Liver (tissue), 9 donors: ENCODE results near the gene KCP. TPM values are rescaled to one million over a fixed set of nuclear protein-coding genes. Genes with fewer than 3 reads are reported as not detected.

Experiments
- DNase-seq: peaks from one replicate; pipeline ENCODE4 v3.0.0-alpha.2; 2017; ENCODE audit warnings: low spot score
- H3K27ac ChIP-seq, 2 donors: one replicate each; pipeline ENCODE4 v1.7.0; 2013; ENCODE audit warnings: inconsistent platforms in 2 of 2, low read length in 2 of 2, control low read depth in 1 of 2, low read depth in 1 of 2, mild to moderate bottlenecking in 1 of 2
- H3K27me3 ChIP-seq, 4 donors: one replicate each; pipeline versions ENCODE4 v1.6.1 to v1.7.0; 2013; ENCODE audit warnings: low read length in 3 of 4, inconsistent platforms in 1 of 4, mild to moderate bottlenecking in 1 of 4, moderate library complexity in 1 of 4; ENCODE audit not compliant: control insufficient read depth in 4 of 4, insufficient read depth in 4 of 4
- H3K36me3 ChIP-seq, 4 donors: one replicate each; pipeline versions ENCODE4 v1.6.1 to v1.7.0; 2013; ENCODE audit warnings: low read length in 3 of 4, mild to moderate bottlenecking in 3 of 4, low read depth in 1 of 4, moderate library complexity in 1 of 4; ENCODE audit not compliant: control insufficient read depth in 4 of 4, insufficient read depth in 3 of 4
- H3K4me1 ChIP-seq, 4 donors: one replicate each; pipeline versions ENCODE4 v1.6.1 to v1.7.0; 2013; ENCODE audit warnings: low read length in 3 of 4, mild to moderate bottlenecking in 3 of 4, moderate library complexity in 1 of 4; ENCODE audit not compliant: control insufficient read depth in 4 of 4, insufficient read depth in 4 of 4
- H3K4me3 ChIP-seq, 3 donors: one replicate each; pipeline versions ENCODE4 v1.6.1 to v1.7.0; 2013; ENCODE audit warnings: low read length in 3 of 3, control low read depth in 1 of 3, low read depth in 1 of 3, mild to moderate bottlenecking in 1 of 3
- H3K9ac ChIP-seq, 2 donors: one replicate each; pipeline ENCODE4 v1.7.0; 2013; ENCODE audit warnings: low read length in 2 of 2, mild to moderate bottlenecking in 2 of 2, moderate library complexity in 2 of 2, control low read depth in 1 of 2, low read depth in 1 of 2
- H3K9me3 ChIP-seq, 4 donors: one replicate each; pipeline versions ENCODE4 v1.6.1 to v1.7.0; 2013; ENCODE audit warnings: low read length in 3 of 4; ENCODE audit not compliant: control insufficient read depth in 4 of 4
- EGR1 ChIP-seq, 2 donors: IDR thresholded peaks; 2 replicates each; pipeline ENCODE4 v1.6.1; 2016 to 2018; ENCODE audit warnings: antibody characterized with exemption in 2 of 2, low read depth in 2 of 2
- FOXA1 ChIP-seq: IDR thresholded peaks from 2 replicates; pipeline ENCODE4 v1.6.1; 2016; ENCODE audit warnings: antibody characterized with exemption
- FOXA2 ChIP-seq: IDR thresholded peaks from 2 replicates; pipeline ENCODE4 v1.6.1; 2016; ENCODE audit warnings: antibody characterized with exemption
- HNF4A ChIP-seq, 2 donors: conservative IDR thresholded peaks; 2 replicates each; pipeline ENCODE4 v1.6.1; 2016; ENCODE audit warnings: antibody characterized with exemption in 2 of 2, mild to moderate bottlenecking in 2 of 2
- JUND ChIP-seq, 2 donors: IDR thresholded peaks; 2 replicates each; pipeline ENCODE4 v1.6.1; 2016; ENCODE audit warnings: antibody characterized with exemption in 2 of 2
- NR2F2 ChIP-seq: IDR thresholded peaks from 2 replicates; pipeline ENCODE4 v1.6.1; 2016; ENCODE audit warnings: antibody characterized with exemption
- RAD21 ChIP-seq, 2 donors: IDR thresholded peaks; 2 replicates each; pipeline ENCODE4 v1.6.1; 2016; ENCODE audit warnings: antibody characterized with exemption in 2 of 2, mild to moderate bottlenecking in 2 of 2
- REST ChIP-seq: IDR thresholded peaks from 2 replicates; pipeline ENCODE4 v1.6.1; 2016; ENCODE audit warnings: antibody characterized with exemption, mild to moderate bottlenecking
- RXRA ChIP-seq, 2 donors: IDR thresholded peaks; 2 replicates each; pipeline ENCODE4 v1.6.1; 2017 to 2018; ENCODE audit warnings: antibody characterized with exemption in 2 of 2, mild to moderate bottlenecking in 1 of 2
- SP1 ChIP-seq: IDR thresholded peaks from 2 replicates; pipeline ENCODE4 v1.6.1; 2018; ENCODE audit warnings: antibody characterized with exemption, mild to moderate bottlenecking
- YY1 ChIP-seq: IDR thresholded peaks from 2 replicates; pipeline ENCODE4 v1.6.1; 2016; ENCODE audit warnings: antibody characterized with exemption, mild to moderate bottlenecking
- WGBS: extraction: QIAGEN DNeasy Blood & Tissue Kit; methylation state at CpG from one replicate; pipeline ENCODE4 v1.1.7; 2013; 5-methylcytosine and 5-hydroxymethylcytosine counted together
- polyA plus RNA-seq, 2 donors: library from polyadenylated mRNA; stranded (reverse) in 1 of 2; unstranded in 1 of 2; fragments of 200-250 nt in 1 of 2; fragments of >200 nt in 1 of 2; fragmentation: Nextera tagmentation in 1 of 2; extraction: Ambion mirVana in 1 of 2; gene quantifications; one replicate each; pipeline versions ENCODE4 v1.2.1 to v1.2.3, GENCODE V29; 2013 to 2015
- total RNA-seq, 2 donors: library from RNA; depleted of rRNA; stranded (reverse); fragments of >200 nt; gene quantifications; one replicate each; pipeline ENCODE4 v1.2.3, GENCODE V29; 2014
- TF ChIP-seq, protein P1 (sequence below): IDR thresholded peaks from 2 replicates; pipeline ENCODE4 v1.6.1; 2016; ENCODE audit warnings: antibody characterized with exemption
- TF ChIP-seq, protein P2 (sequence below): fragments of 150-350 bp; IDR thresholded peaks from 2 replicates; pipeline ENCODE4 v1.5.1; 2017; ENCODE audit warnings: improper control_type of control experiment, low read depth, low read length; ENCODE audit not compliant: missing input control
- TF ChIP-seq, protein P3 (sequence below): IDR thresholded peaks from 2 replicates; pipeline ENCODE4 v1.6.1; 2016; ENCODE audit warnings: antibody characterized with exemption
- donor health status: healthy.
- donor health status: healthy.
- donor health status: healthy.
- donor health status: healthy.
- donor health status: healthy.

Gene KCP
- total and polyA plus RNA-seq, 4 donors, result 0.02 to 0.08 (median 0.05) TPM; not detected in 1

DNA sequence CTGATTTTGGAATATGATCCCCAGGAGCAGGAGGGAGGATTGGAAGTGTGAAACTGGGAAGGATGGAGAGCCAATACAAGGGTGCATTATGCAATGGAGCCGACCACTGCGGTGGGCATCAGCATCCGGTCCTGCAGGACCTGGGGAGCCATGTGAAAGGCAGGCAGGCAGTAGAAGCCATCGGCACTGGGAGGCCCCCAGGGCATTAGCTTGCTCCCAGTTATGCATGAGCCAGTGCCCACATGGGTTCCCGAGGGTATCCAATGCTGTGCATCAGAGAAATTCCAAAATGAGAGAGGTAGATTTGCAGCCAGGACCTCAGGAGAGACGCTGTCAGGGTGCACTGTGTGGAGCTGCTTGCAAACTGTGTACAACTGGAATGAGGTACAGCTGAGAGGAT lies 8.7 kb upstream of the KCP start:
- TF ChIP-seq YY1, result no peak
- TF ChIP-seq, protein P1, sequence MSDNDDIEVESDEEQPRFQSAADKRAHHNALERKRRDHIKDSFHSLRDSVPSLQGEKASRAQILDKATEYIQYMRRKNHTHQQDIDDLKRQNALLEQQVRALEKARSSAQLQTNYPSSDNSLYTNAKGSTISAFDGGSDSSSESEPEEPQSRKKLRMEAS, result no peak
- TF ChIP-seq, protein P2, sequence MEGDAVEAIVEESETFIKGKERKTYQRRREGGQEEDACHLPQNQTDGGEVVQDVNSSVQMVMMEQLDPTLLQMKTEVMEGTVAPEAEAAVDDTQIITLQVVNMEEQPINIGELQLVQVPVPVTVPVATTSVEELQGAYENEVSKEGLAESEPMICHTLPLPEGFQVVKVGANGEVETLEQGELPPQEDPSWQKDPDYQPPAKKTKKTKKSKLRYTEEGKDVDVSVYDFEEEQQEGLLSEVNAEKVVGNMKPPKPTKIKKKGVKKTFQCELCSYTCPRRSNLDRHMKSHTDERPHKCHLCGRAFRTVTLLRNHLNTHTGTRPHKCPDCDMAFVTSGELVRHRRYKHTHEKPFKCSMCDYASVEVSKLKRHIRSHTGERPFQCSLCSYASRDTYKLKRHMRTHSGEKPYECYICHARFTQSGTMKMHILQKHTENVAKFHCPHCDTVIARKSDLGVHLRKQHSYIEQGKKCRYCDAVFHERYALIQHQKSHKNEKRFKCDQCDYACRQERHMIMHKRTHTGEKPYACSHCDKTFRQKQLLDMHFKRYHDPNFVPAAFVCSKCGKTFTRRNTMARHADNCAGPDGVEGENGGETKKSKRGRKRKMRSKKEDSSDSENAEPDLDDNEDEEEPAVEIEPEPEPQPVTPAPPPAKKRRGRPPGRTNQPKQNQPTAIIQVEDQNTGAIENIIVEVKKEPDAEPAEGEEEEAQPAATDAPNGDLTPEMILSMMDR, result no peak
- H3K9me3 ChIP-seq, result no peaks in the 10 kb centered on the region
- H3K9ac ChIP-seq, result no peak overlapping the region
- peaks cover 0 to 2% (median 0%) of the 10 kb centered on the region in 4 donors for H3K27me3 ChIP-seq
- no peak for DNase-seq
- H3K36me3 ChIP-seq, result no peaks in the 10 kb centered on the region
- H3K27ac ChIP-seq, result no peak overlapping the region
- no peak overlapping the region for H3K4me3 ChIP-seq
- WGBS, result 83% methylated on average over 6 of the region's 6 CpGs
- H3K4me1 ChIP-seq, result peaks cover 0 to 6% (median 5%) of the 10 kb centered on the region in 4 donors

DNA sequence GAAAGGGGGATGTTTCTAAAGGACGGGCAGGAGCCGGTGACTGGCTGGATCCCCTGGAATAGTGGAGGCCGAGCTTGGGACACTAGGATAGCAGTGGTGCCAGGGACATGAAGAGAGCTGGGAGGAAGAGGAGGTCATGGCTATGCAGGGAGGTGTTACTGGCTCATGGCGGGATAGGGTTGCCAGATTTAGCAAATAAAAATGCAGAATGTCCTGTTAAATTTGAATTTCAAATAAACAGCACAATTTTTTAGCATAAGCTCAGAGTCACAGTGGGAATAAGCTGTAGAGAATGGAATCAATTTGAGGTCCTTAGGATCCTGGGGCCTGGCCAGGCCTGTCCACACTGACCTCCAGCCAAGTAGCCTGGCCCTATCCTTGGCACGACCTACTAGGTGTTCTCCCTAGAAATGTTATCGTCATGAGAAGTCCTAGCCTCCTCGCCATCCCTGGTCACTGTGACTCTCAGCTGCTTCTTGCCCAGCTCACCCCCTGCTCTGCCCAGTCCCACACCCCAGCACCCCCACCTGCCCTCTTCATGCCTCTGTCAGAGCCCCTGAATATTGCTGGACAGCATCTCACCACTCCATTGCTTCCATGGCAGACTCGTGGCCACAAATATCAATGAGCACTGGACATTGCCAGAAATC lies 7.6 kb upstream of the KCP start:
- no peaks in the 10 kb centered on the region for H3K36me3 ChIP-seq
- DNase-seq, result no peak
- H3K27me3 ChIP-seq, result peaks cover 0 to 2% (median 0%) of the 10 kb centered on the region in 4 donors
- H3K4me1 ChIP-seq, result peaks cover 0 to 6% (median 5%) of the 10 kb centered on the region in 4 donors
- 90% methylated on average over 8 of the region's 8 CpGs for WGBS
- no peak overlapping the region for H3K27ac ChIP-seq
- no peaks in the 10 kb centered on the region for H3K9me3 ChIP-seq
- TF ChIP-seq, protein P2, result no peak
- H3K4me3 ChIP-seq, result no peak overlapping the region
- H3K9ac ChIP-seq, result no peak overlapping the region

DNA sequence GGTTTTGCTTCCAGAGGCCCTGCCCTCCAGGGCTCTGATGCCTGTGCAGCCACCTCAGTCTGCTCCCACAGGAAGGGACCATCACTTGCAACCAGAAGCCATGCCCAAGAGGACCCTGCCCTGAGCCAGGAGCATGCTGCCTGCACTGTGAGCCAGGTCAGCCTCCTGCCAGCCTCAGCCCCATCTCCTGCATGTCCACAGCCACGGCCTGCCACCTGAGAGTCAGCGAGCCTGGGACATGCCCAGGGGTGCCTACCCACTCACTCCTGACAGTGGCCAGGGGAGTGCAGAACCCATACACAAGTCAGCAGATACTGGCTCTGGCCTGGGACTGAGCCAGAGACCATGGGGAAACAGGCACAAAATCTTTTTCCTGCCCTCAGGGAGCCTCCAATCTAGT lies 6.6 kb upstream of the KCP start:
- no peaks in the 10 kb centered on the region for H3K36me3 ChIP-seq
- no peak for DNase-seq
- WGBS, result 100% methylated on average over 2 of the region's 2 CpGs
- H3K9me3 ChIP-seq, result no peaks in the 10 kb centered on the region
- H3K9ac ChIP-seq, result no peak overlapping the region
- H3K4me3 ChIP-seq, result no peak overlapping the region
- no peak overlapping the region for H3K27ac ChIP-seq
- H3K27me3 ChIP-seq, result peaks cover 0 to 2% (median 0%) of the 10 kb centered on the region in 4 donors
- peaks cover 0 to 6% (median 5%) of the 10 kb centered on the region in 4 donors for H3K4me1 ChIP-seq
- TF ChIP-seq EGR1 (IDR thresholded peaks at IDR 0.05; ENCODE audit: low read depth in 2 of 2), result no peak
- TF ChIP-seq NR2F2, result no peak
- no peak for TF ChIP-seq YY1
- TF ChIP-seq SP1, result no peak
- TF ChIP-seq, protein P1, result no peak
- TF ChIP-seq HNF4A (conservative IDR thresholded peaks at IDR 0.05), result no peak
- no peak for TF ChIP-seq RXRA (IDR thresholded peaks at IDR 0.05)
- TF ChIP-seq, protein P2, result no peak
- TF ChIP-seq FOXA2, result no peak
- TF ChIP-seq FOXA1, result no peak
- TF ChIP-seq REST, result no peak
- no peak for TF ChIP-seq RAD21 (IDR thresholded peaks at IDR 0.05)
- TF ChIP-seq, protein P3, sequence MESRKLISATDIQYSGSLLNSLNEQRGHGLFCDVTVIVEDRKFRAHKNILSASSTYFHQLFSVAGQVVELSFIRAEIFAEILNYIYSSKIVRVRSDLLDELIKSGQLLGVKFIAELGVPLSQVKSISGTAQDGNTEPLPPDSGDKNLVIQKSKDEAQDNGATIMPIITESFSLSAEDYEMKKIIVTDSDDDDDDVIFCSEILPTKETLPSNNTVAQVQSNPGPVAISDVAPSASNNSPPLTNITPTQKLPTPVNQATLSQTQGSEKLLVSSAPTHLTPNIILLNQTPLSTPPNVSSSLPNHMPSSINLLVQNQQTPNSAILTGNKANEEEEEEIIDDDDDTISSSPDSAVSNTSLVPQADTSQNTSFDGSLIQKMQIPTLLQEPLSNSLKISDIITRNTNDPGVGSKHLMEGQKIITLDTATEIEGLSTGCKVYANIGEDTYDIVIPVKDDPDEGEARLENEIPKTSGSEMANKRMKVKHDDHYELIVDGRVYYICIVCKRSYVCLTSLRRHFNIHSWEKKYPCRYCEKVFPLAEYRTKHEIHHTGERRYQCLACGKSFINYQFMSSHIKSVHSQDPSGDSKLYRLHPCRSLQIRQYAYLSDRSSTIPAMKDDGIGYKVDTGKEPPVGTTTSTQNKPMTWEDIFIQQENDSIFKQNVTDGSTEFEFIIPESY, result no peak
- TF ChIP-seq JUND (IDR thresholded peaks at IDR 0.05), result no peak
